Effector memory CD4-positive, alpha-beta T cell (primary cell): ENCODE results near the gene ESF1.
"Not testable (repeated sequence)": the region's sequence is repeated elsewhere in the genome, so short reads cannot be mapped to it uniquely, and the experiment has no call there.

Experiments used
- DNase-seq, 3 donors: peaks; one replicate each; pipeline ENCODE4 v3.0.0-alpha.2; 2020
- H3K27ac ChIP-seq: 2 replicates; pipeline ENCODE4 v1.7.0; 2013; ENCODE audit warnings: mild to moderate bottlenecking, low read length, moderate library complexity; ENCODE audit not compliant: insufficient read depth, poor library complexity, severe bottlenecking
- H3K27me3 ChIP-seq: replicated peaks from 2 replicates; pipeline ENCODE4 v1.7.0; 2013; ENCODE audit warnings: mild to moderate bottlenecking, low read length; ENCODE audit not compliant: insufficient read depth, control insufficient read depth, poor library complexity, severe bottlenecking
- H3K36me3 ChIP-seq: 2 replicates; pipeline ENCODE4 v1.7.0; 2013; ENCODE audit warnings: mild to moderate bottlenecking, low read length, moderate library complexity; ENCODE audit not compliant: control insufficient read depth, insufficient read depth
- H3K4me1 ChIP-seq: 2 replicates; pipeline ENCODE4 v1.7.0; 2013; ENCODE audit warnings: low read length, mild to moderate bottlenecking; ENCODE audit not compliant: control insufficient read depth, insufficient read depth, poor library complexity, severe bottlenecking
- H3K4me3 ChIP-seq: 2 replicates; pipeline ENCODE4 v1.7.0; 2013; ENCODE audit warnings: low read length, low read depth, mild to moderate bottlenecking; ENCODE audit not compliant: insufficient read depth, poor library complexity, severe bottlenecking
- H3K9me3 ChIP-seq: 2 replicates; pipeline ENCODE4 v1.7.0; 2013; ENCODE audit warnings: mild to moderate bottlenecking, low read length, moderate library complexity; ENCODE audit not compliant: control insufficient read depth

Gene ESF1

DNA sequence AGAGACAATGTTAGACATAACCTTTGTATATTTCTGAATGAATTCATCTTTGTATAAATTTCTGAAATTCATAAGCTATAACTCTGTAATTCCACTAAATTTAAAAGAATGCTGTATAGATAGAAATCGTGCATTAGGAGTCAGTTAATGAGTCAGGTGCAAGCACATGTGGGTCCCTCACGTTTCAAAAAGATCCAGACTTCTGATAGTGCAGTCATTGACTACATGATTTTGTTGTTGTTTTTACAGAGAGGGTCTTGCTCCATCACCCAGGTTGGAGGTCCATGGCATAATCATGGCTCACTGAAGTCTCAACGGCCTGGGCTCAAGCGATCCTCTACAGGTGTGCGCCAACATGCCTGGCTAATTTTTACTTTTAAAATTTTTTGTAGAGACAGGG lies 14.6 kb downstream of the ESF1 start:
- Histone ChIP-seq H3K9me3 (no peaks in the 10 kb centered on the region), H3K36me3 (peaks cover 54% of the 10 kb centered on the region)

GRCh38 chr20:13765868-13766416 lies 18.8 kb downstream of the ESF1 start:
- H3K36me3 ChIP-seq = peaks cover 62% of the 10 kb centered on the region
- DNase-seq = no peak

More for the DNA sequence above, 14.6 kb downstream of the ESF1 start:
- Histone ChIP-seq H3K27me3 (no peaks in the 10 kb centered on the region), H3K4me1 (no peaks in the 10 kb centered on the region), H3K4me3 (no peak overlapping the region), H3K27ac (no peak overlapping the region)
- no peak for DNase-seq

DNA sequence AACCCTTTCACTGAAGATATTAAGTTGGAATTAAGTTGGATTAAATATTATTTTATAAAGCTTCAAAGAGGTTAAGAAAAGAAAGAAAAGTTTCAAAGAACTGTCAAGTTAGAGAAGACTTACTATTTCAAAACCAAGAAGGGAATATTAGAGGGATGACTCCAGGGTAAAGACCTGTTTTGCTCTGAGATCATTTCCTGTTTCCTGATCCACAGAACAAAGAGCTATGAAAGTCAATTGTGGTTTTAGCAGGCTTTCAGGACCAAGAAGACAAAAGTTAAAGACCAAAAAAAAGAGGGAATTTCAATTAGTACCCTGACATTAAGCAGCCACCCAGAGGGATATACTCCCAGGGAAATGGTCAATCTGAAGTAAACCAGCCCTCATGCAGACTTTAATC lies 19.4 kb downstream of the ESF1 start:
- peaks cover 58% of the 10 kb centered on the region for H3K36me3 ChIP-seq
- H3K27me3 ChIP-seq = no peaks in the 10 kb centered on the region
- no peak for DNase-seq
- no peak overlapping the region for H3K27ac ChIP-seq
- H3K4me1 ChIP-seq = no peaks in the 10 kb centered on the region
- no peak overlapping the region for H3K4me3 ChIP-seq
- H3K9me3 ChIP-seq = no peaks in the 10 kb centered on the region

More at GRCh38 chr20:13765868-13766416, 18.8 kb downstream of the ESF1 start:
- Histone ChIP-seq H3K27ac (no peak overlapping the region), H3K9me3 (no peaks in the 10 kb centered on the region), H3K4me1 (no peaks in the 10 kb centered on the region), H3K4me3 (no peak overlapping the region), H3K27me3 (no peaks in the 10 kb centered on the region)

GRCh38 chr20:13760451-13760946 lies 24.2 kb downstream of the ESF1 start:
- H3K27ac ChIP-seq, H3K27me3 ChIP-seq, H3K4me1 ChIP-seq, H3K9me3 ChIP-seq, H3K4me3 ChIP-seq, DNase-seq: not testable (repeated sequence)
- H3K36me3 ChIP-seq = peaks cover 53% of the 10 kb centered on the region

DNA sequence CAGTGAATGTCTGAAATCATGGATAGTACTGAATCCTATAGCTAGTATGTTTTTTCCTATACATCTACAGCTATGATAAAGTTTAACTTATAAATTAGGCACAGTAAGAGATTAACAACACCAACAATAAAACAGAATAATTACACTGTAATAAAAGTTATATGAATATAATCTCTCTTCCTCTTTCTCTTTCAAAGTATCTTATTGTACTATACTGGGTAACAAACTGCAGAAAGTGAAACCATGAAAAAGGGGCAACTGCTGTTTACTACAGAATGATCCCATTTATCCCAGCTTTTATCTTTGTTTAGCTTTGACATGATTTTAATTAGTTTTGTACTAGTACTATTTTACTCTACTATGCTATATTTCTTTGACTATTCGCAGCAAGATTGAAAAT lies 25.8 kb downstream of the ESF1 start:
- Histone ChIP-seq H3K27ac (no peak overlapping the region), H3K9me3 (no peaks in the 10 kb centered on the region), H3K36me3 (peaks cover 49% of the 10 kb centered on the region), H3K4me3 (no peak overlapping the region), H3K27me3 (no peaks in the 10 kb centered on the region), H3K4me1 (no peaks in the 10 kb centered on the region)
- no peak for DNase-seq

DNA sequence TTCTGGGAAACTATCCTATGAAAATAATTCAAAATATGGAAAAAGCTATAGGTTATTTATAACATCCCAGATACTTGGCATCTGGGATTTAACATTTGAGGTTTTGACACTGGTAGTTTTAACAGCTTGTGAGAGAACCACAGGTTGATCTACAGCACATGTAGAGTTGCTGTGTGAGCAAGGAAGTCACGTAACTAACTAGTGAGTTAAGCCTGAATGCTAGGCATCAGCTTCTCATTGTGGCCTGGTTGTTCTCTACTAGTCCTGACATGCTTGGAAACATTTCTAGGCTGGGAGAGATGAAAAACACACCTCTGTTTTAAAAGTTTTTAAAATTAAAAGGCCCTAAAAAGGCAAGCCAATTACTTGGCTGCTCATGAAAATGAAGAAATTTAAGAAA lies 28.2 kb downstream of the ESF1 start:
- no peak for DNase-seq
- H3K4me3 ChIP-seq = no peak overlapping the region
- H3K27me3 ChIP-seq = no peaks in the 10 kb centered on the region
- no peaks in the 10 kb centered on the region for H3K9me3 ChIP-seq
- H3K4me1 ChIP-seq = no peaks in the 10 kb centered on the region
- H3K36me3 ChIP-seq = peaks cover 49% of the 10 kb centered on the region
- H3K27ac ChIP-seq = no peak overlapping the region

- no peak for DNase-seq
- Histone ChIP-seq H3K9me3 (no peaks in the 10 kb centered on the region), H3K36me3 (peaks cover 49% of the 10 kb centered on the region), H3K4me1 (no peaks in the 10 kb centered on the region), H3K4me3 (no peak overlapping the region), H3K27ac (no peak overlapping the region), H3K27me3 (no peaks in the 10 kb centered on the region)
Measured at GRCh38 chr20:13755809-13756208, 28.9 kb downstream of the ESF1 start.

- H3K4me3 ChIP-seq = no peak overlapping the region
- no peak for DNase-seq
- no peaks in the 10 kb centered on the region for H3K27me3 ChIP-seq
- H3K36me3 ChIP-seq = peaks cover 37% of the 10 kb centered on the region
- H3K9me3 ChIP-seq = no peaks in the 10 kb centered on the region
- H3K4me1 ChIP-seq = no peaks in the 10 kb centered on the region
- H3K27ac ChIP-seq = no peak overlapping the region
Measured at GRCh38 chr20:13753436-13754036, 31.2 kb downstream of the ESF1 start.

GRCh38 chr20:13749811-13750210 lies 34.9 kb downstream of the ESF1 start:
- no peak for DNase-seq
- no peak overlapping the region for H3K27ac ChIP-seq

GRCh38 chr20:13745784-13746183 lies 38.9 kb downstream of the ESF1 start:
- no peak overlapping the region for H3K27ac ChIP-seq
- H3K4me1 ChIP-seq = no peaks in the 10 kb centered on the region
- no peak overlapping the region for H3K4me3 ChIP-seq
- peaks cover 4% of the 10 kb centered on the region for H3K36me3 ChIP-seq
- no peak for DNase-seq
- no peaks in the 10 kb centered on the region for H3K9me3 ChIP-seq
- H3K27me3 ChIP-seq = no peaks in the 10 kb centered on the region

More at GRCh38 chr20:13749811-13750210, 34.9 kb downstream of the ESF1 start:
- H3K9me3 ChIP-seq = no peaks in the 10 kb centered on the region
- H3K4me3 ChIP-seq = no peak overlapping the region
- H3K27me3 ChIP-seq = no peaks in the 10 kb centered on the region
- H3K4me1 ChIP-seq = no peaks in the 10 kb centered on the region
- H3K36me3 ChIP-seq = peaks cover 19% of the 10 kb centered on the region
